Gastroesophageal sphincter (tissue), 4 donors: Measurements from ENCODE around the gene SNED1. TPM values are rescaled to one million over a fixed set of nuclear protein-coding genes. Genes with fewer than 3 reads are reported as not detected.

ENCODE experiments used
- ATAC-seq: fragments of 150-250 bp; one replicate; pipeline ENCODE4 v1.9.1; 2016; ENCODE audit warnings: mild to moderate bottlenecking, moderate library complexity
- H3K27ac ChIP-seq, 4 donors: fragments of 200-600 bp; sonication (generic) in 3 of 4; 1 replicate in 3 of 4; 2 replicates in 1 of 4; pipeline ENCODE4 v1.5.1; 2016 to 2019
- H3K27me3 ChIP-seq: fragments of 200-600 bp; sonication (generic); one replicate; pipeline ENCODE4 v1.5.1; 2019
- H3K36me3 ChIP-seq, 2 donors: fragments of 200-600 bp; sonication (generic); one replicate each; pipeline ENCODE4 v1.5.1; 2019; ENCODE audit warnings: control low read depth in 1 of 2
- H3K4me1 ChIP-seq, 3 donors: fragments of 200-600 bp; sonication (generic); 1 replicate in 2 of 3; 2 replicates in 1 of 3; pipeline ENCODE4 v1.5.1; 2016 to 2019; ENCODE audit warnings: control low read depth in 2 of 3
- H3K4me3 ChIP-seq, 2 donors: fragments of 200-600 bp; sonication (generic); one replicate each; pipeline ENCODE4 v1.5.1; 2019; ENCODE audit warnings: mild to moderate bottlenecking in 1 of 2, moderate library complexity in 1 of 2
- H3K9me3 ChIP-seq, 3 donors: fragments of 200-600 bp; sonication (generic); one replicate each; pipeline ENCODE4 v1.5.1; 2017 to 2019; ENCODE audit warnings: control low read depth in 2 of 3
- EP300 ChIP-seq: sonication (generic); formaldehyde crosslinking; IDR thresholded peaks from one replicate; pipeline ENCODE4 v1.6.1; 2017; ENCODE audit warnings: antibody characterized with exemption, mild to moderate bottlenecking
- POLR2A ChIP-seq, 2 donors: fragments of 450-650 bp; IDR thresholded peaks; one replicate each; pipeline ENCODE4 v1.6.1; 2017; ENCODE audit warnings: antibody characterized with exemption in 2 of 2, mild to moderate bottlenecking in 2 of 2, moderate library complexity in 1 of 2
- POLR2AphosphoS5 ChIP-seq: sonication (generic); formaldehyde crosslinking; IDR thresholded peaks from one replicate; pipeline ENCODE4 v1.6.1; 2017; ENCODE audit warnings: antibody characterized with exemption
- WGBS, 2 donors: methylation state at CpG; one replicate each; pipeline ENCODE4 v1.1.5; 2018; ENCODE audit warnings: low coverage in 1 of 2; 5-methylcytosine and 5-hydroxymethylcytosine counted together
- total RNA-seq, 4 donors: library from RNA; depleted of rRNA; stranded (reverse); fragments of >200 nt; gene quantifications; one replicate each; pipeline ENCODE4 v1.1.0, GENCODE V29; 2016
- TF ChIP-seq, protein P1 (sequence below), 4 experiments: fragments of 200-600 bp in 2 of 4; fragments of 450-650 bp in 2 of 4; sonication (generic) in 1 of 4; IDR thresholded peaks; one replicate each; pipeline ENCODE4 v1.5.1; 2017 to 2019; ENCODE audit warnings: antibody characterized with exemption in 4 of 4, mild to moderate bottlenecking in 2 of 4, moderate library complexity in 2 of 4

The SNED1 gene
- total RNA-seq, 4 donors from 2014 or later = 8.3 to 29.9 (median 14.6) TPM

DNA sequence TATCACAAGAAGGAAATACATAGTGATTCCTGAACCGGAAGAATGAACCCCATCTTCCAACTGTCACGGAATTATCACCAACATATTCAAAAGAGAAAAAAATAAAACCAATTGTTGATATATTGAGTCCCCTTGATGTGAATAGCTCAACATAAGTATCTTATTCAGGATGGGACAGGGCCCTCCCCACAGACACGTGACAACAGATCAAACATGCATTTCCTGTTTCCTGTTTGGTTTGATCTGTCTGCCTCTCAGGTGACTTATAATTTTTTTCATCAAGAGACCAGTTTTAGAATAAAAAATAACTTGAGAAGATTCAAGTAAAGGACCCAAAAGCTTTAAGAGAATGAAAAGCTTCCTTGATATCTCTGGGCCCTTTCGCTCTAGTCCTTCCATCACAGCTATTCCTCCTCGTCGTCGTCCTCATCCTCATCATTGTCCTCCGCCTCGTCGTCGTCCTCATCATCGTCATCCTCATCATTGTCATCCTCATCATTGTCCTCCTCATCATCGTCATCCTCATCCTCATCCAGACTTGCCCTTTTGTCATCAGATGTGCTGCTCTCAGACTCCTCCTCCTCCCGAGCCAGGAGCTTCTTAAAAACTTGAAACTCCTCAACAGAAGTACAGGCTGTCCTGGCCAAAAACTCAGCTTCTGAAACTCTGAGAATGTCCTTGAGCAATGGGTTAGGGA is 97.3 kb downstream of the SNED1 start:
- WGBS, 2 donors = 73 to 83% methylated on average over 4 to 13 of the region's 14 CpGs
- no peak for ATAC-seq

GRCh38 chr2:241096979-241097378 is 98.6 kb downstream of the SNED1 start:
- H3K36me3 ChIP-seq = peaks cover 0 to 85% of the 10 kb centered on the region in 2 donors
- H3K9me3 ChIP-seq = no peaks in the 10 kb centered on the region
- ATAC-seq = no peak
- H3K4me1 ChIP-seq = peaks cover 0 to 38% (median 10%) of the 10 kb centered on the region in 3 donors
- no peaks in the 10 kb centered on the region for H3K27me3 ChIP-seq
- no peak overlapping the region for H3K27ac ChIP-seq
- no peak overlapping the region for H3K4me3 ChIP-seq
- WGBS, 2 donors = 81 to 95% methylated on average over 5 to 8 of the region's 8 CpGs
- no peak for TF ChIP-seq POLR2AphosphoS5
- TF ChIP-seq EP300 = no peak
- TF ChIP-seq, protein P1, sequence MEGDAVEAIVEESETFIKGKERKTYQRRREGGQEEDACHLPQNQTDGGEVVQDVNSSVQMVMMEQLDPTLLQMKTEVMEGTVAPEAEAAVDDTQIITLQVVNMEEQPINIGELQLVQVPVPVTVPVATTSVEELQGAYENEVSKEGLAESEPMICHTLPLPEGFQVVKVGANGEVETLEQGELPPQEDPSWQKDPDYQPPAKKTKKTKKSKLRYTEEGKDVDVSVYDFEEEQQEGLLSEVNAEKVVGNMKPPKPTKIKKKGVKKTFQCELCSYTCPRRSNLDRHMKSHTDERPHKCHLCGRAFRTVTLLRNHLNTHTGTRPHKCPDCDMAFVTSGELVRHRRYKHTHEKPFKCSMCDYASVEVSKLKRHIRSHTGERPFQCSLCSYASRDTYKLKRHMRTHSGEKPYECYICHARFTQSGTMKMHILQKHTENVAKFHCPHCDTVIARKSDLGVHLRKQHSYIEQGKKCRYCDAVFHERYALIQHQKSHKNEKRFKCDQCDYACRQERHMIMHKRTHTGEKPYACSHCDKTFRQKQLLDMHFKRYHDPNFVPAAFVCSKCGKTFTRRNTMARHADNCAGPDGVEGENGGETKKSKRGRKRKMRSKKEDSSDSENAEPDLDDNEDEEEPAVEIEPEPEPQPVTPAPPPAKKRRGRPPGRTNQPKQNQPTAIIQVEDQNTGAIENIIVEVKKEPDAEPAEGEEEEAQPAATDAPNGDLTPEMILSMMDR (IDR thresholded peaks at IDR 0.05) = no peak
- TF ChIP-seq POLR2A (IDR thresholded peaks at IDR 0.05) = no peak

More for the DNA sequence above, 97.3 kb downstream of the SNED1 start:
- TF ChIP-seq EP300 (no peak), POLR2AphosphoS5 (no peak), POLR2A (IDR thresholded peaks at IDR 0.05) (no peak)
- TF ChIP-seq, protein P1 (IDR thresholded peaks at IDR 0.05) = no peak
- Histone ChIP-seq H3K27ac (no peak overlapping the region), H3K36me3 (peaks cover 0 to 97% of the 10 kb centered on the region in 2 donors), H3K9me3 (no peaks in the 10 kb centered on the region), H3K4me3 (no peak overlapping the region), H3K4me1 (peaks cover 0 to 30% (median 2%) of the 10 kb centered on the region in 3 donors), H3K27me3 (no peaks in the 10 kb centered on the region)

- Histone ChIP-seq H3K9me3 (no peaks in the 10 kb centered on the region), H3K27ac (no peak overlapping the region), H3K36me3 (peaks cover 0 to 62% of the 10 kb centered on the region in 2 donors), H3K4me1 (peaks cover 0 to 49% (median 17%) of the 10 kb centered on the region in 3 donors), H3K27me3 (no peaks in the 10 kb centered on the region), H3K4me3 (no peak overlapping the region)
- no peak for ATAC-seq
- WGBS, 2 donors = 90 to 93% methylated on average over 3 of the region's 5 CpGs
- no peak for TF ChIP-seq POLR2AphosphoS5
- TF ChIP-seq, protein P1 (IDR thresholded peaks at IDR 0.05) = no peak
- TF ChIP-seq EP300 = no peak
- no peak for TF ChIP-seq POLR2A (IDR thresholded peaks at IDR 0.05)
These were observed 100.8 kb downstream of the SNED1 start for GRCh38 chr2:241099246-241099645.

DNA sequence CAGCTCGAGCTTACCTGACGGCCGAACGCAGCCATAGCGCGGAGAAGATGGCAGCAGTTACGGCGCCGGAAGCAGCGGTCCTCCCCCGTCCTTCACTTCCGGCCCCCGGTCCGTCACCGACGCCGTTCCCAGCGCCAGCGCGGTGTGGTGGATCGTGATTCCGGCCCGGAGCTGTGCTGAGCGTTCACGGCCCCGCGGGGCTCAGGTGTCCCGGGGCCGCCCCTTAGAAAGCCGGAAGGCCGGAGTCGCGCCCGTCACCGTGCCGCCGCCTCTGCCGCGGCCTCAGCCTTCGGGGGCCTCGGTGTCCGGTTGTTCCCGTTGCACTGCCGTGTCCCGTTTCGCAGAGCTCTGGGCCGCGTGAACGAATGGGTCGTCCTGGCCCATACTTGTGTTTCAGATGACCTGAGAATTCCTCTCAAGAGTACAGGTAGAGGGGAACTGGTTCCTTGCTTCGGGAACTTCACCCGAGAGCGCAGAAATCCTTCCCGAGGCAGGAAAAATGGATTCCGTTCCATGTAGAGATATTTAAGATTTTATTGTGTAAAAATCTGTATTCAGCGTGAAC is 103.9 kb downstream of the SNED1 start, which contains the start of gene MTERF4:
MTERF4 (minus strand) TSS at position 49 of the 565 bp plus-strand sequence; CDS start at position 35, 14 bp downstream.
- TF ChIP-seq, protein P1 (IDR thresholded peaks at IDR 0.05) = peak in 1 of 4 experiments; percentile 18
- TF ChIP-seq POLR2A (IDR thresholded peaks at IDR 0.05) (peak; percentile 52 to 62), POLR2AphosphoS5 (peak; percentile 84), EP300 (no peak)
- Histone ChIP-seq H3K4me1 (peaks cover 0 to 45% (median 17%) of the 10 kb centered on the region in 3 donors), H3K27ac (peak within 1 kb of the TSS; percentile 77 to 91 (median 90)), H3K9me3 (no peaks in the 10 kb centered on the region), H3K27me3 (no peaks in the 10 kb centered on the region), H3K36me3 (peaks cover 0 to 31% of the 10 kb centered on the region in 2 donors), H3K4me3 (peak within 1 kb of the TSS; percentile 74 to 87)
- WGBS, 2 donors = 0% methylated on average over 9 of the region's 56 CpGs; no CpG with 5 or more reads in 1 of the 2 donors
- ATAC-seq = peak; percentile 98
